GM12865 (cell line): ENCODE data around the gene MAGI1.

Experiments used
- DNase-seq: peaks from one replicate; pipeline ENCODE4 v3.0.0; 2010; ENCODE audit warnings: low read depth
- H3K4me3 ChIP-seq: 2 replicates; pipeline ENCODE4 v1.5.1; 2011; ENCODE audit warnings: mild to moderate bottlenecking, low read depth, low read length, control low read depth
- TF ChIP-seq, protein P1 (sequence below): IDR thresholded peaks from 2 replicates; pipeline ENCODE4 v1.5.1; 2011; ENCODE audit warnings: low read length, control low read depth, low read depth, inconsistent platforms; ENCODE audit not compliant: insufficient read depth; ENCODE audit errors: missing control alignments

Gene MAGI1

DNA sequence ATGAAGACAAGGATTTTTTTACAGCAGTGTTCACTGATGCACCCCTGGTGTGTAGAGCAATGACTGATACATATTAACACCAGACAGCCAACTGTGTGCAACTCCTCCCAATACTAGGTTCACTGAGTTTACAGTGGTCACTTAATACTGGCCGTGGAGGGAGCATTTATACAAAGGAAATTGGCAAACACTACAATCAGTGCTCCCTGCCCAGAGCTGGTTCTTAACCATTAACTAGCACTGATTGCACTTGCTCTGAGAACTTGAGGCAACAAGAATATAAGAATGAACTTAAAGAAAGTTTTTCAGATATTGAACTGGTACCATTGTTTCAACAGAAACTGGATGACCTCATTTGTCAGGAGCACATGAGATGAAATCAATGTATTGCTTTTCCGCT lies 110.6 kb downstream of the MAGI1 start:
- TF ChIP-seq, protein P1, sequence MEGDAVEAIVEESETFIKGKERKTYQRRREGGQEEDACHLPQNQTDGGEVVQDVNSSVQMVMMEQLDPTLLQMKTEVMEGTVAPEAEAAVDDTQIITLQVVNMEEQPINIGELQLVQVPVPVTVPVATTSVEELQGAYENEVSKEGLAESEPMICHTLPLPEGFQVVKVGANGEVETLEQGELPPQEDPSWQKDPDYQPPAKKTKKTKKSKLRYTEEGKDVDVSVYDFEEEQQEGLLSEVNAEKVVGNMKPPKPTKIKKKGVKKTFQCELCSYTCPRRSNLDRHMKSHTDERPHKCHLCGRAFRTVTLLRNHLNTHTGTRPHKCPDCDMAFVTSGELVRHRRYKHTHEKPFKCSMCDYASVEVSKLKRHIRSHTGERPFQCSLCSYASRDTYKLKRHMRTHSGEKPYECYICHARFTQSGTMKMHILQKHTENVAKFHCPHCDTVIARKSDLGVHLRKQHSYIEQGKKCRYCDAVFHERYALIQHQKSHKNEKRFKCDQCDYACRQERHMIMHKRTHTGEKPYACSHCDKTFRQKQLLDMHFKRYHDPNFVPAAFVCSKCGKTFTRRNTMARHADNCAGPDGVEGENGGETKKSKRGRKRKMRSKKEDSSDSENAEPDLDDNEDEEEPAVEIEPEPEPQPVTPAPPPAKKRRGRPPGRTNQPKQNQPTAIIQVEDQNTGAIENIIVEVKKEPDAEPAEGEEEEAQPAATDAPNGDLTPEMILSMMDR, result no peak
- DNase-seq, result no peak
- H3K4me3 ChIP-seq, result no peak overlapping the region

DNA sequence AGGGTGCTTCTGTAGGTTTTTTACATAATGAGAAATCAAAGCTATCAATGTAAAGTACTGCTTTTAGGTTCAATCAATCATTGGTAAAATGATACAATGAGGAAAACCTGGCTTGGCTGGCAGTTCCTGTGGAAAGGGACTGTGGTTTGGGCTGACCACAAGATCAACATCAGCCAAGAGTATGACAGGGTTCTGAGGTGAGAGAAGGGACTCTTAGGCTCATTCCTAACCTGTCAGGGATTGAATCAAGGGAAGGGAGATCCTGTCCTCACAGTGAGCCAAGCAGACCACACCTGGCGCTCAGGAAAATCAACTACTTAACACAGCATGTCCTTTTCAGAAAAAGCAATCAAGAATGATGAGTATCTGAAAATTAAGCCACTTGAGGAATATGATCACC lies 111.1 kb downstream of the MAGI1 start:
- H3K4me3 ChIP-seq, result no peak overlapping the region
- no peak for DNase-seq
- TF ChIP-seq, protein P1, result no peak

DNA sequence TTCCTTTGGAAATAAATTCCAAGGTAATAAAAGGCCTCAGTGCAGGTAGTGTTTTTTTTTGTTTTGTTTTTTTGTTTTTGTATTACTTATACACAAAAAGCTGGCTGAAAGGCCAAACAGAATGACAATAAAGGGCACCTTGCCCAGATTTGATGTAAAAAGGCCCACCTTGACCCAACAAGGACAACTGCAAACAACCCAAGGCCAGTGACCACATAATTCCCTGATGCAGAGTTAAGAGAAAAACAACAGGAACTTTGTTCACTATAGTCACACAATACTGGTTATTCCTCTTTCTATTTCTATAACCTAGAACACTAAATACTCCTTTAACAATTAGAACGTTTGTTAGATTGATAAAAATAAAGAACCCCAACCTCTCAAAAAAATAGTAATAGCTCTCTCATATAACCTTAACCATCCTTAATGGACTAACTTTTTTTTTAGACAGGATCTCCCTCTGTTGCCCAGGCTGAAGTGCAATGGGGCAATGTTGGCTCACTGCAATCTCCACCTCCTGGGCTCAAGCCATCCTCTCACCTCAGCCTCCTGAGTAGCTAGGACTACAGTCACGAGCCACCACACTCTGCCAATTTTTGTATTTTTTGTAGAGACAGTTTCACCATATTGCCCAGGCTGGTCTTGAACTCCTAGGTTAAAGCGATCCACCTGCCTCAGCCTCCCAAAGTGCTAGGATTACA lies 113.3 kb downstream of the MAGI1 start:
- DNase-seq, result no peak
- TF ChIP-seq, protein P1, result no peak
- no peak overlapping the region for H3K4me3 ChIP-seq

DNA sequence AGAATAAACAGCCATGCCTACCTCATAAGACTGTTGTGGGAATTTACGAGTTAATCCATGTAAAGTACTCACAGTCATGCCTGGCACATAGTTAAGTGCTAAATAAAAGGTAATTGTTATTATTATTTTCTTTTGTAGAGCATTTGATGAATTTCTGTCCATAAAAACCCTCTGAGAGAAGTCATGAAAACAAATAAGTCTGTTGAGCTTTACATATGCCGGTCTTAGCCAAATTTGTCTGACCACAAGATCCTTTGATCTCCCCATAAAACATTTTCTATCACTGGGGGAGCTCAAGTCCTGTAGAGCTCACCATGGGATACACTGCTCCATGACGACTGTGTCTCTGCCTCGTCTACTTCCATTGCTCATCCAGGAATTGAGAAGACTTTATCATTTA lies 114.0 kb downstream of the MAGI1 start:
- no peak overlapping the region for H3K4me3 ChIP-seq
- TF ChIP-seq, protein P1, result no peak
- DNase-seq, result no peak

DNA sequence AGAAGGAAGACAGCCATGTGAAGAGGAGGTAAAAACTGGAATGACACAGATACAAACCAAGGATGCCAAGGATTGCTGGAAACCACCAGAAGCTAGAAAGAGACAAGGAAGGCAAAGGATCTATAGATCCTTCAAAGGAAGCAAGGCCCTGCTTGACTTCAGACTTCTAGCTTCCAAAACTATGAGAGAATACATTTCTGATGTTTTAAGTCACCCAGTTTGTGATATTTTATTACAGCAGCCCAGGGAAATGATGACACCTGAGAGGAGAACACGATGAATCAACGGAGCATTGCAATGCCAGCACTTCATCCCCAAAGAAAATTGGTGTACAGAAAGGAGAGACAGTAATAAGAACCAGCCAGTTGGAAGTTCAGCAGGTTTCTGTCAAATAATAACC lies 116.3 kb downstream of the MAGI1 start:
- H3K4me3 ChIP-seq, result no peak overlapping the region
- no peak for DNase-seq
- TF ChIP-seq, protein P1, result no peak

DNA sequence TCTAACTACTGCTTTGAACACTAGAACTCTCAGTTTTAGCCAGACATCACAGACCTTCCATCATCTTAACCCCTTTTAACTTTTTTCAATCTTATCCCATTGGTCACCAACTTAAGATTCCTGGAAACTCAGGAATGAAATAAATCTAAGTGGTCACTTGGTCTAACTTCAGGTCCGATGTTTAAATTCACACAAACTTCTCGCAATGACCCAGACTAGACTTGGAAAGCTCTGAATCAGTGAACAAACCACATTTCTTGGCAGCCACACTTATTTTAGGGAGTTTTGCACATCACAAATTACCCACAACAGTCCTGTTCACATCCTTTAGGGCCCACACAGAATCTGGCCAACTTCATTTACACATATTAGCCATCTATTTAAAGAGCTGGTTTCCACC lies 118.9 kb downstream of the MAGI1 start:
- no peak for DNase-seq
- H3K4me3 ChIP-seq, result no peak overlapping the region
- TF ChIP-seq, protein P1, result no peak

DNA sequence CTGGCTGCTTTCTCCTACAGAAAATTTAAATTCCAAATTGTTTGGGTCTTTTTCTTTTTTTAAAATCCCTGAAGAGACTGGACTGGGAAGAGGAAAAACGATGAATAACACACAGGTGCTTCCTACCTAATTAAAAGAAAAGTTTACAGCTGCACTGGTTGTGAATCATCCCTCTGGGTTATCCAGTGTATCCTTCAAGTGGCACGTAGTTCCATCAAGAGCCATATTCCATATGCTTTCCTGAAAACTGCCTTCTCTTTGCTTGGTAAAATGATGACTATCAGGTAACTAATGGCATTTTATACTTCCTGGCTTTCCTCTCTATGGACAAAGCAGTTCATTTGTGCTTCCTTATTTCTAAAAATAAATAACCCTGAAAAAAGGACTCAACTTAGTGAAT lies 123.2 kb downstream of the MAGI1 start:
- H3K4me3 ChIP-seq, result no peak overlapping the region
- DNase-seq, result no peak
- TF ChIP-seq, protein P1, result no peak
